ENCODE data around the gene CCL20.

DNA sequence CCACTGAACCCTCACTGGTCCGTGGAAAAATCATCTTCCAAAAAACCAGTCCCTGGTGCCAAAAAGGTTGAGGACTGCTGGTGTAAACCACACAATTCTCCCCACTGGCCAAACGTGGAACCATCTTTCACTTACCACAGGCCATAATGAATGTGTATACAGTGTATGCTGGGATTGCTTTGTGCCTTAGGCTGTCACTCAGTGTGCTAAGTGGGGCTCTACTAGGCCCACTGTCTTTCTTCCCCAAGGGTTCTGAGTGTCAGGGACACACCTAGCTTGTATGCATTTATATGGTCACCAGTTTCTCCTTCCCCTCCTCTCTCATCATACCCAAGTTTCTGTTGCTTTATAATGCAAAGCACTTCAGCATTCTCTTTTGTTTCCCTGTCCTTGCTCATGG, 40.7 kb upstream of the CCL20 start:
- TF ChIP-seq LEF1 (IDR thresholded peaks at IDR 0.05; ENCODE audit: borderline replicate concordance) (no peak), CTBP1 (IDR thresholded peaks at IDR 0.05; ENCODE audit: borderline replicate concordance) (no peak), SUZ12 (IDR thresholded peaks at IDR 0.05) (no peak), SP1 (IDR thresholded peaks at IDR 0.05) (no peak), FOXK2 (IDR thresholded peaks at IDR 0.05) (no peak), TARDBP (IDR thresholded peaks at IDR 0.05) (no peak), BHLHE40 (IDR thresholded peaks at IDR 0.05; ENCODE audit: borderline replicate concordance) (no peak), ELF4 (IDR thresholded peaks at IDR 0.05) (no peak), FOXA1 (IDR thresholded peaks at IDR 0.05) (no peak), HDGF (IDR thresholded peaks at IDR 0.05; ENCODE audit: borderline replicate concordance) (no peak), ARNT (IDR thresholded peaks at IDR 0.05) (no peak), FOXM1 (IDR thresholded peaks at IDR 0.05; ENCODE audit: borderline replicate concordance) (no peak), NFRKB (IDR thresholded peaks at IDR 0.05) (no peak)
- TF ChIP-seq, protein P1, sequence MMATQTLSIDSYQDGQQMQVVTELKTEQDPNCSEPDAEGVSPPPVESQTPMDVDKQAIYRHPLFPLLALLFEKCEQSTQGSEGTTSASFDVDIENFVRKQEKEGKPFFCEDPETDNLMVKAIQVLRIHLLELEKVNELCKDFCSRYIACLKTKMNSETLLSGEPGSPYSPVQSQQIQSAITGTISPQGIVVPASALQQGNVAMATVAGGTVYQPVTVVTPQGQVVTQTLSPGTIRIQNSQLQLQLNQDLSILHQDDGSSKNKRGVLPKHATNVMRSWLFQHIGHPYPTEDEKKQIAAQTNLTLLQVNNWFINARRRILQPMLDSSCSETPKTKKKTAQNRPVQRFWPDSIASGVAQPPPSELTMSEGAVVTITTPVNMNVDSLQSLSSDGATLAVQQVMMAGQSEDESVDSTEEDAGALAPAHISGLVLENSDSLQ (IDR thresholded peaks at IDR 0.05), result no peak

Measured in HEK293T (cell line).